Fibroblast of upper back skin (primary cell): ENCODE measurements around the gene BCAM.

ENCODE experiments used
- DNase-seq: peaks from one replicate; pipeline ENCODE4 v3.0.0-alpha.2; 2013

The BCAM gene

GRCh38 chr19:44794610-44795009 is 14.3 kb upstream of the BCAM start:
- no peak for DNase-seq

GRCh38 chr19:44795398-44795987 is 13.4 kb upstream of the BCAM start:
- DNase-seq: no peak

- peak; percentile 33 for DNase-seq
Measured at GRCh38 chr19:44796701-44797115, 12.2 kb upstream of the BCAM start.

GRCh38 chr19:44799627-44800346 is 9.1 kb upstream of the BCAM start:
- no peak for DNase-seq

- peak; percentile 71 for DNase-seq
Measured at GRCh38 chr19:44800461-44800860, 8.4 kb upstream of the BCAM start.

- no peak for DNase-seq
Measured at GRCh38 chr19:44803442-44804428, 5.2 kb upstream of the BCAM start.

GRCh38 chr19:44806291-44806690 is 2.6 kb upstream of the BCAM start:
- DNase-seq: no peak

- no peak for DNase-seq
Measured at GRCh38 chr19:44807162-44807561, 1.7 kb upstream of the BCAM start.

- DNase-seq: peak; percentile 60
Measured at GRCh38 chr19:44807652-44808462, 1.0 kb upstream of the BCAM start.

GRCh38 chr19:44809577-44810233 is 802 bp downstream of the BCAM start:
- no peak for DNase-seq

GRCh38 chr19:44810234-44811121 is 1.6 kb downstream of the BCAM start:
- DNase-seq: no peak

- DNase-seq: no peak
Measured at GRCh38 chr19:44811122-44811419, 2.2 kb downstream of the BCAM start.

GRCh38 chr19:44812142-44812718 is 3.3 kb downstream of the BCAM start:
- no peak for DNase-seq

- no peak for DNase-seq
Measured at GRCh38 chr19:44813070-44813840, 4.4 kb downstream of the BCAM start.

- no peak for DNase-seq
Measured at GRCh38 chr19:44813841-44814470, 5.1 kb downstream of the BCAM start.

- DNase-seq: no peak
Measured at GRCh38 chr19:44814517-44814916, 5.6 kb downstream of the BCAM start.

GRCh38 chr19:44816301-44816700 is 7.4 kb downstream of the BCAM start:
- DNase-seq: no peak

- no peak for DNase-seq
Measured at GRCh38 chr19:44817725-44818465, 9.0 kb downstream of the BCAM start.
